A549 (cell line): ENCODE results near the gene ACKR4. TPM values are rescaled to one million over a fixed set of nuclear protein-coding genes. Genes with fewer than 3 reads are reported as not detected.

Experiments used
- ATAC-seq, 2 experiments: fragments of 200-7000 bp in 1 of 2; fragments of >200 bp in 1 of 2; cut with Nextera tagmentation in 1 of 2; cut with Tn5 transposase in 1 of 2; 3 replicates each; pipeline versions ENCODE4 v1.8.0 to v1.9.1; 2018 to 2020; ENCODE audit warnings: mild to moderate bottlenecking in 1 of 2, moderate library complexity in 1 of 2
- CTCF ChIA-PET: fragments of 300-600 bp; sonication (Branson Sonifier 250); formaldehyde crosslinking; extraction: SDS; loops from one replicate; lab custom pipeline; 2021; ENCODE audit warnings: antibody characterized with exemption, inconsistent platforms; lab: Yijun Ruan, JAX
- POLR2A ChIA-PET: fragments of 350-600 bp; formaldehyde crosslinking; extraction: SDS; loops from one replicate; lab custom pipeline; 2021; ENCODE audit warnings: antibody characterized with exemption, inconsistent platforms; lab: Yijun Ruan, JAX
- DNase-seq, 2 experiments: peaks; one replicate each; pipeline versions ENCODE4 v3.0.0 to v3.0.0-alpha.2; 2011 to 2016; ENCODE audit warnings: low read depth in 1 of 2, low spot score in 1 of 2
- FAIRE-seq: peaks from 2 replicates; lab custom pipeline; 2011; peaks lifted over from hg19 to GRCh38; lab: Jason Lieb, UNC
- H3K27ac ChIP-seq, 2 experiments: fragments of >200 bp; sonication (Bioruptor Twin); formaldehyde crosslinking; 3 replicates each; pipeline ENCODE4 v1.5.1; 2016 to 2017
- H3K4me1 ChIP-seq: fragments of >200 bp; sonication (Bioruptor Twin); formaldehyde crosslinking; 3 replicates; pipeline ENCODE4 v1.6.1; 2016
- H3K4me2 ChIP-seq: fragments of >200 bp; sonication (Bioruptor Twin); formaldehyde crosslinking; 3 replicates; pipeline ENCODE4 v1.6.1; 2016
- H3K4me3 ChIP-seq: fragments of >200 bp; sonication (Bioruptor Twin); formaldehyde crosslinking; 3 replicates; pipeline ENCODE4 v1.5.1; 2016
- H3K9me3 ChIP-seq: fragments of >200 bp; sonication (Bioruptor Twin); formaldehyde crosslinking; 3 replicates; pipeline ENCODE4 v1.6.1; 2016
- BHLHE40 ChIP-seq: IDR thresholded peaks from 2 replicates; pipeline ENCODE4 v1.6.1; 2012; ENCODE audit warnings: low read depth, low read length, inconsistent platforms
- CBX2 ChIP-seq: fragments of 200-600 bp; sonication (generic); IDR thresholded peaks from 2 replicates; pipeline ENCODE4 v1.6.1; 2016; ENCODE audit warnings: low read depth, mild to moderate bottlenecking, borderline replicate concordance
- CHD2 ChIP-seq: fragments of 150-350 bp; IDR thresholded peaks from 2 replicates; pipeline ENCODE4 v1.6.1; 2014; ENCODE audit warnings: low read length; ENCODE audit not compliant: partially characterized antibody
- CHD4 ChIP-seq: fragments of 200-600 bp; sonication (generic); IDR thresholded peaks from 2 replicates; pipeline ENCODE4 v1.6.1; 2016; ENCODE audit warnings: antibody characterized with exemption, mild to moderate bottlenecking, borderline replicate concordance
- EHF ChIP-seq: fragments of 250-450 bp; sonication (Bioruptor Pico); IDR thresholded peaks from 2 replicates; pipeline ENCODE4 v1.5.0; 2020; ENCODE audit warnings: mild to moderate bottlenecking
- EHMT2 ChIP-seq: fragments of 200-600 bp; sonication (generic); IDR thresholded peaks from 2 replicates; pipeline ENCODE4 v1.6.1; 2016; ENCODE audit warnings: antibody characterized with exemption, low read depth, mild to moderate bottlenecking, moderate library complexity
- EP300 ChIP-seq, 2 experiments: fragments of >200 bp; sonication (Bioruptor Twin); formaldehyde crosslinking; IDR thresholded peaks; 2 replicates in 1 of 2; 3 replicates in 1 of 2; pipeline ENCODE4 v1.6.1; 2016 to 2017
- GATA3 ChIP-seq: IDR thresholded peaks from 2 replicates; pipeline ENCODE4 v1.6.1; 2012; ENCODE audit warnings: borderline replicate concordance
- HEYL ChIP-seq: fragments of 250-450 bp; sonication (Bioruptor Pico); IDR thresholded peaks from 2 replicates; pipeline ENCODE4 v1.8.0; 2021; ENCODE audit warnings: mild to moderate bottlenecking, moderate library complexity
- HOXB13 ChIP-seq: fragments of 250-450 bp; sonication (Bioruptor Pico); IDR thresholded peaks from 2 replicates; pipeline ENCODE4 v1.5.0; 2020; ENCODE audit warnings: low read depth, mild to moderate bottlenecking, moderate library complexity
- KDM5A ChIP-seq: fragments of 200-600 bp; sonication (generic); IDR thresholded peaks from 2 replicates; pipeline ENCODE4 v1.6.1; 2016; ENCODE audit warnings: antibody characterized with exemption, mild to moderate bottlenecking
- MAFK ChIP-seq: fragments of 450-650 bp; IDR thresholded peaks from 2 replicates; pipeline ENCODE4 v1.6.1; 2014; ENCODE audit not compliant: partially characterized antibody
- MAZ ChIP-seq: fragments of 150-350 bp; IDR thresholded peaks from 2 replicates; pipeline ENCODE4 v1.6.1; 2014; ENCODE audit warnings: antibody characterized with exemption, low read depth, low read length, borderline replicate concordance
- MYC ChIP-seq: IDR thresholded peaks from 2 replicates; pipeline ENCODE4 v1.6.1; 2012; ENCODE audit warnings: mild to moderate bottlenecking, inconsistent platforms, low read length, improper control_type of control experiment, borderline replicate concordance
- RAD21 ChIP-seq, 2 experiments: fragments of >200 bp in 1 of 2; sonication (Bioruptor Twin) in 1 of 2; formaldehyde crosslinking in 1 of 2; IDR thresholded peaks in 1 of 2; conservative IDR thresholded peaks in 1 of 2; 2 replicates in 1 of 2; 3 replicates in 1 of 2; pipeline ENCODE4 v1.6.1; 2012 to 2018; ENCODE audit warnings: inconsistent platforms in 1 of 2
- RARB ChIP-seq: fragments of 250-450 bp; sonication (Bioruptor Pico); IDR thresholded peaks from 2 replicates; pipeline ENCODE4 v1.8.0; 2021; ENCODE audit warnings: mild to moderate bottlenecking, moderate library complexity
- RCOR1 ChIP-seq: fragments of 150-350 bp; IDR thresholded peaks from 2 replicates; pipeline ENCODE4 v1.6.1; 2014; ENCODE audit warnings: antibody characterized with exemption, low read length, low read depth
- REST ChIP-seq: fragments of 200-600 bp; sonication (generic); IDR thresholded peaks from 2 replicates; pipeline ENCODE4 v1.6.1; 2016; ENCODE audit warnings: antibody characterized with exemption, mild to moderate bottlenecking, moderate library complexity
- RFX5 ChIP-seq: fragments of 450-650 bp; IDR thresholded peaks from 2 replicates; pipeline ENCODE4 v1.7.1; 2014; ENCODE audit warnings: antibody characterized with exemption, mild to moderate bottlenecking, moderate library complexity
- ZC3H11A ChIP-seq: fragments of 450-650 bp; IDR thresholded peaks from 2 replicates; pipeline ENCODE4 v1.6.1; 2014; ENCODE audit warnings: antibody characterized with exemption, mild to moderate bottlenecking
- ZFP36 ChIP-seq: fragments of 450-650 bp; IDR thresholded peaks from 2 replicates; pipeline ENCODE4 v1.6.1; 2014; ENCODE audit warnings: borderline replicate concordance; ENCODE audit not compliant: partially characterized antibody
- ZNF302 ChIP-seq: fragments of 250-450 bp; sonication (Bioruptor Pico); IDR thresholded peaks from 2 replicates; pipeline ENCODE4 v1.9.0; 2021; ENCODE audit warnings: inconsistent platforms, mild to moderate bottlenecking, moderate library complexity
- ZSCAN20 ChIP-seq: fragments of 250-450 bp; sonication (Bioruptor Pico); IDR thresholded peaks from 2 replicates; pipeline ENCODE4 v1.8.0; 2022; ENCODE audit warnings: mild to moderate bottlenecking, moderate library complexity
- WGBS: methylation state at CpG from one replicate; pipeline ENCODE4 v1.1.6; 2017; ENCODE audit errors: missing lambda C conversion rate; 5-methylcytosine and 5-hydroxymethylcytosine counted together
- polyA plus RNA-seq, 4 experiments: library from polyadenylated mRNA; depleted of rRNA in 3 of 4; stranded (reverse); fragments of >200 nt; fragmentation: RNase III in 1 of 4; extraction: RNeasy Plus Mini Kit Qiagen cat#74134 plus additional on column Dnase treatment in 1 of 4; gene quantifications; 2 replicates in 3 of 4; 3 replicates in 1 of 4; pipeline ENCODE4 v1.2.3, GENCODE V29; 2011 to 2017

Gene ACKR4
- polyA plus RNA-seq, 2 of the 4 experiments (the other 2 are of a cell fraction): 0.04 to 0.08 TPM

GRCh38 chr3:132569580-132569979, 27.5 kb upstream of the ACKR4 start (continued):
- no peak for TF ChIP-seq REST

- POLR2A ChIA-PET: no interaction called here
- H3K4me3 ChIP-seq: no peak overlapping the region
- H3K9me3 ChIP-seq: peaks cover 5% of the 10 kb centered on the region; the same call in 1 of the 3 replicates
- TF ChIP-seq RARB (CRISPR knock-in tag): no peak
- TF ChIP-seq BHLHE40: no peak
- ATAC-seq: no peak
- H3K27ac ChIP-seq: no peak overlapping the region
- CTCF ChIA-PET: no interaction called here
- no peak overlapping the region for H3K4me2 ChIP-seq
- no peak for FAIRE-seq
- DNase-seq: no peak
- H3K4me1 ChIP-seq: no peaks in the 10 kb centered on the region
- WGBS: 74% methylated on average over 2 of the region's 2 CpGs
These were observed 27.1 kb upstream of the ACKR4 start for GRCh38 chr3:132570016-132570415.

GRCh38 chr3:132573797-132574211, 23.3 kb upstream of the ACKR4 start:
- POLR2A ChIA-PET: no interaction called here
- CTCF ChIA-PET: no interaction called here
- no peak for FAIRE-seq

GRCh38 chr3:132587401-132587800, 9.7 kb upstream of the ACKR4 start:
- POLR2A ChIA-PET: no interaction called here
- H3K4me1 ChIP-seq: no peaks in the 10 kb centered on the region
- no peak for TF ChIP-seq CBX2
- no peak for TF ChIP-seq CHD4
- no peak for TF ChIP-seq MAFK
- no peak for TF ChIP-seq RARB (CRISPR knock-in tag)
- no peak for TF ChIP-seq EP300 (IDR thresholded peaks at IDR 0.05)
- TF ChIP-seq KDM5A: no peak
- no peak for FAIRE-seq
- 100% methylated on average over 1 of the region's 1 CpG for WGBS
- no peak overlapping the region for H3K4me3 ChIP-seq
- H3K9me3 ChIP-seq: no peaks in the 10 kb centered on the region
- DNase-seq: no peak
- no peak overlapping the region for H3K27ac ChIP-seq
- no peak overlapping the region for H3K4me2 ChIP-seq
- ATAC-seq: no peak
- CTCF ChIA-PET: no interaction called here

More at GRCh38 chr3:132573797-132574211, 23.3 kb upstream of the ACKR4 start:
- TF ChIP-seq HOXB13 (CRISPR knock-in tag): no peak
- no peak for TF ChIP-seq ZFP36
- no peak for TF ChIP-seq MAZ
- TF ChIP-seq ZSCAN20 (CRISPR knock-in tag): no peak
- TF ChIP-seq EHMT2: no peak
- TF ChIP-seq RARB (CRISPR knock-in tag): no peak
- no peak for TF ChIP-seq EHF (CRISPR knock-in tag)
- no peak for TF ChIP-seq KDM5A
- TF ChIP-seq RAD21 (conservative IDR thresholded peaks at IDR 0.05 in 1 of 2, IDR thresholded peaks at IDR 0.05 in 1 of 2): no peak
- Histone ChIP-seq H3K4me1 (no peaks in the 10 kb centered on the region), H3K4me2 (no peak overlapping the region), H3K4me3 (no peak overlapping the region), H3K9me3 (peaks cover 5% of the 10 kb centered on the region; the same call in 1 of the 3 replicates), H3K27ac (no peak overlapping the region)
- no peak for DNase-seq
- WGBS: 92% methylated on average over 5 of the region's 5 CpGs
- ATAC-seq: no peak

GRCh38 chr3:132592216-132592615, 4.9 kb upstream of the ACKR4 start:
- Histone ChIP-seq H3K9me3 (no peaks in the 10 kb centered on the region), H3K4me2 (no peak overlapping the region), H3K4me1 (peaks cover 4% of the 10 kb centered on the region; the same call in 2 of the 3 replicates), H3K27ac (no peak overlapping the region), H3K4me3 (no peak overlapping the region)
- FAIRE-seq (no peak), DNase-seq (no peak), ATAC-seq (no peak)
- ChIA-PET CTCF (no interaction called here), POLR2A (no interaction called here)
- TF ChIP-seq RFX5: no peak
- TF ChIP-seq ZNF302 (CRISPR knock-in tag): no peak
- TF ChIP-seq ZSCAN20 (CRISPR knock-in tag): no peak
- TF ChIP-seq GATA3: no peak
- TF ChIP-seq MYC: no peak
- TF ChIP-seq RCOR1: no peak
- no peak for TF ChIP-seq ZC3H11A
- no peak for TF ChIP-seq HEYL (CRISPR knock-in tag)
- no peak for TF ChIP-seq CHD2
- TF ChIP-seq MAZ: no peak
